CD4-positive, alpha-beta T cell treated with Interleukin-6 for 4 hours (primary cell): ENCODE data around the gene ERO1B.

Experiments
- DNase-seq: peaks from one replicate; pipeline ENCODE4 v3.0.0-alpha.2; 2020; ENCODE audit warnings: mixed read lengths

The ERO1B gene

GRCh38 chr1:236292425-236292824, 10.7 kb upstream of the ERO1B start:
- DNase-seq = no peak

- no peak for DNase-seq
Measured at GRCh38 chr1:236289492-236290131, 7.9 kb upstream of the ERO1B start.

DNA sequence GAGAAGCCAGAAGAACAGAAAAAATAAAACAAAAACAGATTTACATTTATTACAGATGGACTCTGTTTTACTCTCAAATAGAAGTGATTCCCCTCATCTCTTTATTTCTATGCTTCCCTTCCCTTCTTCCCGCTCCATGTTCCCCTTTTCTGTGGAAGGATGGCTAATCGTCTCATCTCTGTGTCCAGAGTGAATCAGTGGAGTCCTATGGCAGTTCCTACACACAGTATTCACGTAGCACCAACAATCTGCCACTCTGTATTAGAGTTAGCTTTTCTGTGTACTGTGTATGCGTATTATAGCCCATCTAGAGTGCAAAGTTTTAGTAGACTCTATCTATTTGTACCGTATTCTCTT, 6.8 kb upstream of the ERO1B start:
- no peak for DNase-seq

DNA sequence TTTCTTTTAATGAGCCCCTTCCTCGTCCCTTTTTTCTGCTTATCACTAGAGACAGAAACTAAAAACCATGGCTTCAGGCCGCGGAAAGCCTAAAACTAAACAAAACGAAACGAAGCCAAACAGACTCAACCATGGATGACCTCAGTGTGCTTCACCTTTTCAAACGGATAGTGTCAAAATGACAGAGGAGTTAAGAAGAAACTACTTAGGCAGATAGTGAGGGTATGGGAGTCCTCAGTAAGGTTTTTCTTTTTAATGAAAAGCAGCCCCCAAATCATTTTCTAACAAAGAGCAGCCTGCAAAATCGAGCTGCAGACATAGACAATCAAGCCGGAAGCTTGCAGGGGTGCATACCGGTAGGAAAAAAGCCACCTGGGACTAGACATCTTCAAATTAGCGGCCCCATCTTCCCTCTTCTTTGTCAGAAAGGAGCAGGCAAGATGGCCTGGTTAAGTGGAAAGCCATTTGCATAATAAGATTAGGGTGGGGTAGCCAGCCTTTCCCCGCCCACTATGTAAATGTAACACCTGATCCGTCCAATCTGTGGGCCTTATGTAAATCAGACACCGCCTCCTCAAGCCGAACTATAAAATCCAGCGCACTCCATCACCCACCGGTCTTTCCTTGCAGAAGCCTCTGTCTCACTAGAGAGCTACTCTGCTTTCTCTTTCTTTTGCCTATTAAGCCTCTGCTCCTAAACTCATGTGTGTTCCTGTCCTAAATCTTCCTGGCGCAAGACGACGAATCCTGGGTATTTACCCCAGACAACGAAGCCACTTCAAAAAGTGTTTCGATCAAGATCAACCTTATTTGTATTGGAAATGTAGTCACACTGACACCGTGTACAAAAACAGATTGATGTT, 6.2 kb upstream of the ERO1B start:
- DNase-seq = no peak

GRCh38 chr1:236287356-236287755, 5.6 kb upstream of the ERO1B start:
- DNase-seq = no peak

- no peak for DNase-seq
Measured at GRCh38 chr1:236284291-236284721, 2.5 kb upstream of the ERO1B start.

- no peak for DNase-seq
Measured at GRCh38 chr1:236282719-236283118, 961 bp upstream of the ERO1B start.

GRCh38 chr1:236282425-236282716, 613 bp upstream of the ERO1B start:
- peak; percentile 64 for DNase-seq

GRCh38 chr1:236281198-236281653, 532 bp downstream of the ERO1B start:
- DNase-seq = peak; percentile 34

- DNase-seq = peak; percentile 26
Measured at GRCh38 chr1:236280438-236281197, 1.1 kb downstream of the ERO1B start.

GRCh38 chr1:236275586-236275985, 6.2 kb downstream of the ERO1B start:
- no peak for DNase-seq

GRCh38 chr1:236275061-236275460, 6.7 kb downstream of the ERO1B start:
- DNase-seq = no peak

- DNase-seq = no peak
Measured at GRCh38 chr1:236273358-236273757, 8.4 kb downstream of the ERO1B start.

- DNase-seq = no peak
Measured at GRCh38 chr1:236269439-236269838, 12.3 kb downstream of the ERO1B start.

DNA sequence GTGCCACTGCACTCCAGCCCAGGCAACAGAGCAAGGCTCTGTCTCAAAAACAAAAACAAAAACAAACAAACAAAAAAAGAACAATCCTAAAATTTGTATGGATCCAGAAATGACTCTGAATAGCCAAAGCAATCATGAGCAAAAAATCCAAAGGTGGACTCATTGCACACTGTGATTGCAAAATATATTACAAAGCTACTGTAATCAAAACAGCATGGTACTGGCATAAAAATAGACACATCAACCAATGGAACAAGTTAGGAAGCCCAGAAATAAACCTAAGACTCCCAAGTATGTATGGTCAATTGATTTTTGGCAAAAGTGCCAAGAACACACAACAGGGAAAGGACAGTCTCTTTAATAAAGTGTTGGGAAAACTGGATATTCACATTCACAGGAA, 19.9 kb downstream of the ERO1B start:
- no peak for DNase-seq

DNA sequence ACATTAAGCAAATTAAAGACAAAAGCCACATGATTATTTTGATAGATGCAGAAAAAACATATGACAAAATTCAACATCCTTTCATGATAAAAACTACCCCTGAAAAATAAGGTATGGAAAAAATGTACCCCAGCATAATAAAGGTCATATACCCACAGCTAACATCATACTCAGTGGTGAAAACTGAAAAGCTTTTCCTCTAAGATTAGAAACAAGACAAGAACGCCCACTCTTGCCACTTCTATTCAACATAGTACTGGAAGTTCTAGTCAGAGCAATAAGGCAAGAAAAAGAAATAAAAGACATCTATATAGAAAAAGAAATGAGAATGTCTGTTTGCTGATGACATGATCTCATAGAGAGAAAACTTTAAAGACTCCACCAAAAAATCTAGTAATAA, 20.7 kb downstream of the ERO1B start:
- no peak for DNase-seq

DNA sequence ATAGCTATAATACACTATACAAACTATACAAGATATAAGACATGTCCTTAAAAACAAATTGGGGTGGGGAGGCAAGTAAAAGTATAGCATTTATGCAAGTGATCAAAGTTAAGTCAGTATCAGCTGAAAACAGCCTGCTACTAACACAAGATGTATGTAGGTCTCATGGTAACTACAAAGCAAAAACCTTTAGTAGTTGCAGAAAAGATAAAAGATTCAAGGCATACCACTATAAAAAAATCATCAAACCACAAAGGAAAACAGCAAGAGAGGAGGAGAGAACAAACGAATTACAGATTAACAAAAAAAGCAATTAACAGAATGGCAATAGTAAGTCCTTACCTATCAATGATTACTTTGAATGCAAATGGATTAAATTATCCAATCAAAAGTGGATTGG, 22.7 kb downstream of the ERO1B start:
- no peak for DNase-seq

DNA sequence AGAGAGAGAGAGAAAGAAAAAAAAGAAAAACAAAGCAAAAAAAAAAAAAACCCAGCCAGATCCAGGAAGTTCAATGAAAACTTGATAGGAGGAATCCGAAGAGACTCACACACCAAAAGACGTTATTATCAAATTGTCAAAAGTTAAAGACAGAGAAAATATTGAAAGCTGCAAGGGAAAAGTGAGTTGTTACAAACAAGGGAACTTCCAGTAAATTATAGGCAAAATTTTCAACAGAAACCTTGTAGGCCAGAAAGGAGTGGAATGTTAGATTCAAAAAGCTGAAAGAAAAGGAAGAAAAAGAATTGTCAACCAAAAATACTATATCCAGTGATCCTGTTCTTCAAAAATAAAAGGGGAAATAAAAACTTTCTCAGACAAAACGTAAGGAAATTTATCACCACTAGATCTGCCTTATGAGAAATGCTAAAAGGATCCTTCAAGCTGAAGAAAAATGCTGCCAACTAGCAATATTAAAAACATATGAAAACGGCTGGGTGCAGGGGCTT, 23.6 kb downstream of the ERO1B start:
- no peak for DNase-seq

DNA sequence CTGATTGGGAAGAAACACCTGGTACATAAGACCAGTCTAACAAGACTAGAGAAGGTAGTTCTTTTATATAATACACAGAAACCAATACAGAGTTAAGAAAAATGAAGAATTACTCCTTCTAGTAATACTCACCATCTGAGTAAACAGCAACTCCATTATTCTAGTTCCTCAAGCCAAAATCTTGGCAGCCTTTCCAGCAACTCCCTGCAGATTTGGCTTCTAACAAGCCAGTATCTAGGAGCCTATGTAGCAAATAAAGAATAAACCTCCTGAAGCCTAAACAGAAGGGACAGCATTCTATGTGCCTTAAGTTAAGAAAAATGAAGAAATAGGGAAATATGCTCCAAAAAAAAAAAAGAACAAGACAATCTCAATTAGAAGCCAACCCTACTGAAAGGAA, 24.5 kb downstream of the ERO1B start:
- DNase-seq = no peak

- no peak for DNase-seq
Measured at GRCh38 chr1:236253918-236254637, 27.7 kb downstream of the ERO1B start.

DNA sequence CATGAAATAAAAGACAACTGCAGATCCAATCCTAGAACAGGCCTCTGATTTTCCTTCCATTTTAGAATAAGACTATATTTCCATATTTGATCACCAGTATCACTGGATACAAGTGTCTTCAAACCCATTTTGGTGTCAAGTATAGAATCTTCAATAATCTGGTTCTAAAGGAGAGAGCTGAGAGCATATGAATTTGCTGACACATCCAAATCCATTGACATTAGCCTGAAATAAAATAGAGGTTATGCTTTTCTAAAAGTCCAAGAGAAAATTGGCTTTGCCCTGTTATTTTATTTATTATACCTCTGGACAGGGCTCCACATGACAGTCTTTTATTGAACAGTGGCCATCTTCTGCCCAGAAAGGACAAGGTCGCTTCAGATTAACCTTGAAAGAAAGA, 28.6 kb downstream of the ERO1B start:
- DNase-seq = no peak

DNA sequence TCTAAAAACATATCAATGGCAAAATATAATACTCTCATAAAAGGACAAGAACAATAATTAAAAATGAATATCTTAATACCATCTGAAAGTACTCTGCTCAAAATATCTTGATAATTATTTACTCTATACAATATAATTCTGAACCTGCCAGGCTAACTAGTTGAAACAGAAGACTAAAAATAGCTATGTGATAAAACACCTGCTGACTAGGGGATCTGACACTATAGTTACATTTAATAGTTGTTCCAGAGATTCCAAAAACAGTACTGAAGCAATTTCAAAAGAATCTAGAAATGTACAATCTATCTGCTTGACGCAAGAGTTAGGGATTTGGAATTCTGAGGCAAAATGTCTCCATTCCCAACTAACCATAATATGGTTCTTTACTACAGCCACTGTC, 30.2 kb downstream of the ERO1B start:
- no peak for DNase-seq

GRCh38 chr1:236247286-236247685, 34.5 kb downstream of the ERO1B start:
- no peak for DNase-seq
